ENCODE measurements around the gene ARL9.

ARL9 gene, protein sequence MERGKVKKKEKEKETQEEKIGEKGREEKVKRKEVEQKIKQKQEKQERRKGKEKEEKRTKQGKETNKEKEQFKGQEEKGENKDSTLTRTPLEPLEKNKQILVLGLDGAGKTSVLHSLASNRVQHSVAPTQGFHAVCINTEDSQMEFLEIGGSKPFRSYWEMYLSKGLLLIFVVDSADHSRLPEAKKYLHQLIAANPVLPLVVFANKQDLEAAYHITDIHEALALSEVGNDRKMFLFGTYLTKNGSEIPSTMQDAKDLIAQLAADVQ

DNA sequence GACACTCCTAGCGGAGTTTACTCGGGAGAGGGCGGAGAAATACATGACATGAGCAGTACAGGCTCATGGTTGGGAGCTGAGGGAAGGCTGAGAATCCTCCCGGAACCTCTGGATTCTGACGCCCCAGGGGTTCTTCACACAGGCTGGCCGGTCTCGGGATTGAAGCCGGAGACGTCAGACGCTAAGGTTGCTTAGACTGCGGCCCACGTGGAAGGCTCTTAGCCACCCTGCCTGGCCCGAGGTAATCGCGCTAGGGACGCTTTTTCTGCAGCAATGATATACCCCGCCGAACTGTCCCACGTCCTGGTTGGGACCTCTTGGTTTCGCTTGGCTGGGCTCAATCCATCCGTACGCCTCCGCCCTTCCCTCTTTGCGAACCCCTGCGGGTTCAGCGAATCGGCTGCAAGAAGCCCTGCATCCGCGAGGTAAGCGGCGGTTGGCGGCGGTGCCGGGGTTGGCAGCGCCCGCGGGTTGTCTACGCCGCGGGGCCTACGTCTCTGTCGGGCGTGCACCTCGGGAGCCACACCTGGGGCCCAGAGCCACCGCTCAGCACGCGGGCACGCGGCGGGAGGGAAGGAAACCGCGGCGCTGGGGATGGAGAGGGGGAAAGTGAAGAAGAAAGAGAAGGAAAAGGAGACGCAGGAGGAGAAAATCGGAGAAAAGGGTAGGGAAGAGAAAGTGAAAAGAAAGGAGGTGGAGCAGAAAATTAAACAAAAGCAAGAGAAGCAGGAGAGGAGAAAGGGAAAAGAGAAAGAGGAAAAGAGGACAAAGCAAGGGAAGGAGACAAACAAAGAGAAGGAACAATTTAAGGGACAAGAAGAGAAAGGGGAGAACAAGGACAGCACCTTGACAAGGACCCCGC lies at the start of gene ARL9:
ARL9 (plus strand) TSS at position 523 of the 862 bp plus-strand sequence; CDS start at position 595, 72 bp downstream.
- peak; percentile 65 for DNase-seq (ENCODE audit: low spot score)

DNA sequence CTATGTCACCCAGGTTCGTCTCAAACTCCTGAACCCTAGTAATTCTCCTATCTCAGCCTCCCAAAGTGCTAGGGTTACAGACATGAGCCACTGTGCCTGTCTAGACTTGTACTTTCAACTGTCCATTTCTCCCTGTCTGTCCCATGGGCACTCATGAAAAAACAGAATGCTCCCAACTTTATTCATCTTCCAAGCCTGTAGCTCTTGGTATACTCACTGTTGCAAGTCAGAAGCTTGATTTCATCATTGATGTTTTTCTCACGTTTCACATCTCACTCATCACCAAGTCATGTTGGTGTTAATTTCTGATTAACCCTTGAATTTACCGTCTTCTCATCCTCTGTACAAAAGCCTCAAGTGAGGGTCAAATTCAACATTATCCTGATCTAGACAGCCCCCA lies 45.5 kb upstream of the ARL9 start:
- DNase-seq (ENCODE audit: low spot score): no peak

DNA sequence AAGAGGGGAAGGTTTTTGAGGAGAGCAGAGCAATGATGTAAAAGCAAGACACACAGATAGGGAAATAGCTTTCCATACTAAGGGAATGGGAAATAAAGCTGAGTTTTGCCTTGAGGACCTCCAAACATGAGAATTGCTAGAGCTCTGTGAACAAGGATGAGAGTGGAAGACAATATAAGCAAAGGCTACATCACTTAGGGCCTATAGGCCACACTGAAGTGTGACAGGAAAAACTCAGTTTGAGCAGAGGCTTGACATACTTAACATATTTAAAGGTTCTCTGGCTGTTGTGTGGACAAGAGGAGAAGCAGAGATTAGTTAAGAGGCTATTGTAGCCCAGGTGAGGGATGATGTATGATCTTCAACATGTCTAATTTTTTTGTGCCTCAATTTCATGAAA lies 43.4 kb upstream of the ARL9 start:
- no peak for DNase-seq (ENCODE audit: low spot score)

DNA sequence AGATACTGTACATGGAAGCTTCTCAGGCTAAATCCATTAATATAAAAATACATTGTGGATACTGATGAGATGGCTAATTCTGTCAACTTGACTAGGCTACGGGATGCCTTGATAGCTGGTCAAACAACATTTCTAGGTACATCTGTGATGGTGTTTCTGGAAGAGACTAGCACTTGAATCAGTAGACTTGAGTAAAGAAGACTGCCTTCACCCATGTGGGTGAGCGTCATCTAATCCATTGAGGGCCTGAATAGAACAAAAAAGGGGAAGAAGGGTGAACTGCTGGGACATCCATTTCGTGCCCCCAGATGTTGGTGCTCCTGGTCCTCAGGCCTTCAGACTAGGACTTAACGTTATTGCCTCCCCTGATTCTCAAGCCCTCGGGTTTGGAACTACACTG lies 41.9 kb upstream of the ARL9 start:
- DNase-seq (ENCODE audit: low spot score): no peak

DNA sequence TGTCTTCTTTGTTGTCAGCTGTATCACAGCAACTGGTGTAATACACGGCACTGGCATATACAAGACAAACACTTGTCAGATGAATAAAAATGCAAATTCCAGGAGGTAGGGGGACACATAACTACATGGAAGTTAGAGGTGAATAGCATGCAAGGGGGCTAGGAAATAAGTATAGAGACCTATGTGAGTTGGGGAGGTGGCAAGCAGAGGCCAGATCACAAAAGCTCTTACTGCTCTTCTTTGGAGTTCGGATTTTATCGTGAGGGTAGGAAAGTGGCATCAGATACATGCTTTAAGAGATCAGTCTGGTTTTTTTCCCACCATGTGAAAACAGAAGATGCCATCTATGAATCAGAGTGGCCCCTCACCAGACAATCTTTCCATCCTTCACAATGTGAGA lies 41.0 kb upstream of the ARL9 start:
- DNase-seq (ENCODE audit: low spot score): no peak

DNA sequence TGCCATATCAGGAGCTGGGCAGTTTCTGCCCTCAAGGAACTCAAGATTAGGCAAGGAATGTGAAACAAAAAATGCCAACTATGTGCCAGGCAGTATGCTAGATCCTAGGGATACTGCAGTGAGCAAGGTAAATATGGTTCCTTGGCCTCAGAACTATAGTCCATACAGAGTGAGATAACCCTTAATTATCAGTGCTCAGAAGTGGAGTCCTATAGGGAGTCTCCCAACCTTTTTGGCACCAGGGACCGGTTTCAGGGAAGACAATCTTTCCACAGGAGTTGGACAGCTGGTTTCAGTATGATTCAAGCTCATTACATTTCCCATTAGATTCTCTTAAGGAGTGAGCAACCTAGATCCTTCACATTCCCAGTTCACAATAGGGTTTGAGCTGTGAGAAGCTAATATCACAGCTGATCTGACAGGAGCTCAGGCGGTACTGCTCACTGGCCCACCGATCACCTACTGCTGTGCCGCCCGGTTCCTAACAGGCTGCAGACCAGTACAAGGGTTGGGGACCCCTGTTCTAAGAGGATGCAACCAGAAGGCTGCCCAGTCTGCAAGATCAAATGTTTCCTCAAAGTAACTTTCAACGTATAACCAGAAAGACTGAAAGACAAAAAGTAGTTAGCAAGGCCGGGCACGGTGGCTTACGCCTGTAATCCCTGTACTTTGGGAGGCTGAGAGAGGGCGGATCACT lies 39.8 kb upstream of the ARL9 start:
- DNase-seq (ENCODE audit: low spot score): peak; percentile 4

DNA sequence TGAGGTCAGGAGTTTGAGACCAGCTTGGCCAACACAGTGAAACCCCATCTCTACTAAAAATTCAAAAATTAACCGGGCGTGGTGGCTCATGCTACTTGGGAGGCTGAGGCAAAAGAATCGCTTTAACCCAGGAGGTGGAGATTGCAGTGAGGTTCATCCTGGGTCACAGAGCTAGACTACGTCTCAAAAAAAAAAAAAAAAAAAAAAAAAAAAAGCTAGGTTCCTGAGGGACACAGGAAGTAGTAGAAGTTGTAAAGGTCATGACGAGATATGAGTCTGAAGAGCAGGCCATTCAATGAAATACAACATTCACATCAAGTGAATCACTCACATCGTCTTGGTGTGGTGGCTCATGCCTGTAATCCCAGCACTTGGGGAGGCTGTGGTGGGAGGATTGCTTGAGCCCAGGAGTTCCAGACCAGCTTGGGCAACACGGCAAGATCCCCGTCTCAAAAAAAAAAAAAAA lies 39.3 kb upstream of the ARL9 start:
- DNase-seq (ENCODE audit: low spot score): peak; percentile 63

DNA sequence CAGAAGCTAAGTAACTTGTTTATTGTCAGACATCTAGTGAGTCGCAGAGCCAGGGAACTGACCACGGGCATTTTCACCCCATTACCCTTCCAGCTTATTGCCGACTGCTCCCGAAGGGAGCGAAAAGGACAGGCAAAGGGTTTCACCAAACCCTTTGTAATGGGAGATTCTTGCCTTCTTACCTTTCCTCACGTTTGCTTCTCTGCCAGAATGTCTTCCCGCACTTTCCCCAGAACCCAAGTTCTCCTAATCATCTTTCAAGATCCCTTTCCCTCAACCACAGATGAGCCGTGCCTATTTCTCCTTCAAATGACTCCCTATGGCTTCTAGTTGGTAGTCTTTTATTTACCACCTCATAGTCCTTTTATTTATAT lies 38.7 kb upstream of the ARL9 start:
- DNase-seq (ENCODE audit: low spot score): peak; percentile 17

DNA sequence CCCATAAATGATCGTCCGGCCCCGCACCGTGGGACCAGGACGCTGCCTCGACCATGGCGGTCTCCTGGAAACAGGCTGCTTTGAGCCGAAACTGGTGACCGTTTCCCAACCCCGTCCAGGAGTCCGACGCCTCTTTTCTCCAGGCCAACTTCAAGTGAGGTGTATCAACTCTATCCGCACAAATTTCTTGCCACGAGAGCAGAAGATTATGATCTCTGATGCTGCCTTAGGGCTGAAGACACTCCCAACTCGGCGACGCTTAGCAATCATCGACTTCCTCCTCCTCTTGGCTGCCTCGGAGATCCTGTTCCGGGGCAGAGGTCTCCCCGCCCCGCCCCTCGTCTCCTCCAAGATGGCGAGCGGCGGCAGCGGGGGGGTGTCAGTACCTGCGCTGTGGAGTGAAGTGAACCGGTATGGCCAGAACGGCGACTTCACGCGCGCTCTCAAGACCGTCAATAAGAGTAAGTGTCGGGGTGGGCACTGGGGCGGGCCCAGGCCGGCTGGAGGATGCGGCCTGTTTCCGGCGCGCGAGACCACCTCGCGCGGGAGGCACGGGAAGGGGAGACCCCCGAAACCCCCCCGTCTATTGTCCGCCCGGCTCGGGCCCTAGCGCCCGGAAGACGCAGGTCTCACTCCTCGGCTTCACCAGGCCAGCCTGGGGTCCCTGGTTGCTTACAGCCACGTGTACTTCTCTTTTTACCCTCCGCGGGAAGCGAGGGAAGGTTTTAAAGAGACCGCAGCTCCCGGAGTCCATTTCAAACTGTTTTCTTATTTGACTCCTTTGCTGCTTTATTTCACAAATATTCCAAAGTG lies 38.1 kb upstream of the ARL9 start, which contains the start of gene SRP72:
SRP72 (plus strand) TSS at position 334 of the 813 bp plus-strand sequence; CDS start at position 353, 19 bp downstream.
- peak; percentile 96 for DNase-seq (ENCODE audit: low spot score)

DNA sequence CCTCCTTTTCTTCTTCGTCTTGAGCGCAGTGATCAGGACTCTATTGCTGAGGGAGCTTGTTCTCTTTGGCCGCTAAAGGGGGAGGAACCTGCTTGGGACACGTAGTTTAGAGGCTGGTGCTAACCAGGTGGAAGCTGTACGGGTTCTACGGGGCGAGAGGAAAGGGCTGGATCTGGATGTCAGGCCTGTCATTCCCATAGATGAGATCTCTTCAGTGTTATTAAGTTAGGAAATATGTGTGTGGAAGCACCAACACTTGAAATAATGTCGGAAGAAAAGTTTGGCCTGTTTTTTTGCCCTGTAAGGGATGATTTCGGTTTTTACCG lies 37.5 kb upstream of the ARL9 start:
- DNase-seq (ENCODE audit: low spot score): no peak

DNA sequence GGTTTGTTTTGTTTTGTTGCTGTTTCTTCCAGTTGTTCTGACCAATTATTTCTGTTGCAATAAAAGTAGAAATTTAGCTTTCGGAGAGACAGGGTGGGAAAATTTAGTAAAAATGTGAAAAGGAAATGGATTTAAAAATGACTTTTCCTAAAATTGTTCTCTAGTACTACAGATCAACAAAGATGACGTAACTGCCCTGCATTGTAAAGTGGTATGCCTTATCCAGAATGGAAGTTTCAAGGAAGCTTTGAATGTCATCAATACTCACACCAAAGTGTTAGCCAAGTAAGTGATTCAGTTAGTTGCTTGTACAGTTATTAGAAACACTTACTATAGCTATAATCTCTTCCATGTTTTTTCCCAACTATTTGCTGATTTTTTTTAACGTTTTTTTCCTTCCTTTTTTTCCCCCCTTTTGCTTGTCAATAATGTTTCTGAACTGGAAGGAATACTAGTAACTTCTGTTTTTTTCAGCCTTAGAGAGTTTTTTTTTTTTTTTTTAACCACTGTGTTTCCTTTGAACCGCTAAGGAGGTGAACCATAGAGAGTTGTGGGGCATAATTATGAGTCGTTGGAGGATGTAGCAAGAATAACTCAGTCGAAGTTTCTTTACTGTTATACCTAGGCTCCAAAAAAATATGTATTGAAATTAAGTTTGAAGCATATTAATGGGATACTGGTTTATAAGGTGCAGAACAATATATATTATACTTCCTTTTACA lies 35.9 kb upstream of the ARL9 start:
- peak; percentile 3 for DNase-seq (ENCODE audit: low spot score)

DNA sequence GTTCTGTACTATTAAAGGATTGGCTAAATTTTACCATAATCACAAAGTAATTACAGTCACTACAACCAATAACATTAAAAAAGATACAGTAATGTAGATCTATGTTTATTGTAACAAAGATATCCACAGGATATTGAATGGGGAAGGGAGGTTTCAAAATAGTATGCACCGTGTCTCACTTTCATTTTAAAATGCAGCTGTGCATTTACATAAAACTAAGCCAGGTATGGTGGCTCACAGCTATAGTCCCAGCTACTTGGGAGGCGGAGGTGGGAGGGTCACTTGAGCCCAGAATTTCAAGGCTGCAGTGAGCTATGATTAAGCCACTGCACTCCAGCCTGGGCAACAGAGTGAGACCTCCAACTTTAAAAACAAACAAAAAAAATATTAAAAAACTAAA lies 29.7 kb upstream of the ARL9 start:
- no peak for DNase-seq (ENCODE audit: low spot score)

DNA sequence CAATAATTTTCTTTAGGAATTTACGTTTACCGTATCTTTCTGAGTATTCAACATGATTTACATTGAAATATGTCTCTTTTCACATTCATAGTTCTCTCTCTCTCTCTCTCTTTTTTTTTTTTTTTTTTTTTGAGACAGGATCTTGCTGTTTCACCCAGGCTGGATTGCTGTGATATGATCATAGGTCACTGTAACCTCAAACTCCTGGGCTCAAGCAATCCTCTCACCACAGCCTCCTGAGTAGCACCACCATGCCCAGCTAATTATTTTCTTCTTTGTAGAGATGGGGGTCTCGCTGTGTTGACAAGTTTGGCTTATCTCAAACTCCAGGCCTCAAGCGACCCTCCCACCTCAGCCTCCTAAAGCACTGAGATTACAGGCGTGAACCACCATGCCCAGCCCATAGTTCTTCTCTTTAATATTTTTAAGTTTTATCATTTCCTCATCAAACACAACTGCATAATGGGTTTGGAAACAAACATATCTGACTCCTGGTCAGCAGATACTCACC lies 28.3 kb upstream of the ARL9 start:
- DNase-seq (ENCODE audit: low spot score): no peak

DNA sequence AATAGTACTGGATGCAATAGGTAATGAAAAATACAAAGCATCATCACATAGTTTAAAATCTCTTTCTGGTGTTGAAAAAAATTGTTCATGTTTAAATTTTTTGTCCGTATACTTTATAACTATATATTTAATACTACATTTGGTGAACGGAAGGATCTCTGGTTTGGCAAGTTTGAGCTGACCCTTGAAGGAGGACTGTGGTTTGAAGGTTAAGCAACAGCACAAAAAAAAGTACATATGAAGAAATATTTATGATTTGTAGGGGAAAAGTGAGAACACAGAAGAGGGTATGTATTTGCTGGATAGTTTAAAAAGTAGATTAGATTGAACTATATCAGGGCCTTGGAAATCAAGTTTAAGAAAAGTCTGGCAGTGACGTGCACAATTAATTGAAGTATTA lies 24.9 kb upstream of the ARL9 start:
- no peak for DNase-seq (ENCODE audit: low spot score)

DNA sequence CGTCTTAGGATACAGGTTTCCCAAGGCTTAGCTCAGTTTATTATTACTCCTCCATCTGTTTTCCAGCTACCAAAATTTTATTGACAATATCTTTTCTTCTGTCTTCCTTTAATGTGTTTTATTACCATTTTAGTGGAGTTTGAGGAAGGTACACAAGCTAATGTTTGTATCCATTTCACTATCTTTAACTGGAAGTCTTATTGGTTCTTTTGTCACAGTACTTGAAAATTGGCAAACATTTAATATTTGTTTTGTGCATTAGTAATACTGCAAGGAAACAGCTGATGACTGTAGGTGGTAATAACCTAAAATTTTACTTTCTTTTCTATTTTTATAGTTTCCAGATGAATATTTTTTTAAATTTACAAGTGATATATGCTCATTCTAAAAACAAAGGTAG lies 9.3 kb upstream of the ARL9 start:
- no peak for DNase-seq (ENCODE audit: low spot score)

DNA sequence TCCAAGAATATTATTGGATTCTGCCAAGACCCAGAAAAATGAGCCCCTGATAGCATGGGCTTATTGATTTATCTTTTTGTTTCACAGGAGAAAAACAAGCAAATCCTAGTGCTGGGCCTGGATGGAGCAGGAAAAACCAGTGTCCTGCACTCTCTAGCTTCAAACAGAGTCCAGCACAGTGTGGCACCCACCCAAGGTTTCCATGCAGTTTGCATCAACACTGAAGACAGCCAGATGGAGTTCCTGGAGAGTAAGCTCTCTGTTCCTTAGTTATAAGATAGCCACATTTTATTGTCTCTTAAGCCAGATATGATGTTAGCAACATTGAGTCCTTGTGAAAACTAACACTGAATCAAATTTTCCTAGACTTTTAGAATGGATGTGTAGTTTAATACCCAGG lies 5.5 kb downstream of the ARL9 start:
- DNase-seq (ENCODE audit: low spot score): no peak

DNA sequence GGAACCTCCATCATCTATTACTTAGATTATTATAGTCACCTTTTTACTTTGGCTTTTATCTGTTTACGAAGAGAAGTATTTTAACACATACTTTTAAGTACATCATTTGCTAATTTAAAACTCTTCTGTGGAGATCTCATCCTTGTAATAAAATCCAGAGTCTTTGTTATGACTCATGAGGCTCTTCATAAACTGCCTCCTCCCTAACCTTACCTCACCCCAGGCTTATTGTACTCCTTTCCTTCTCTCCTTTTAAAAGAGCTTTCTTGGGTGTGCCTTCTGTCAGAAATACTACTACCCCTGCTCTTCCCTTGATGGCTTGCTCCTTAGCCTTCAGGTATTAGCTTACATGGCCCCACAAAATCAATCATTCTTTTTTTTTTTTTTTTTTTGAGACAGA lies 6.6 kb downstream of the ARL9 start:
- peak; percentile 52 for DNase-seq (ENCODE audit: low spot score)

DNA sequence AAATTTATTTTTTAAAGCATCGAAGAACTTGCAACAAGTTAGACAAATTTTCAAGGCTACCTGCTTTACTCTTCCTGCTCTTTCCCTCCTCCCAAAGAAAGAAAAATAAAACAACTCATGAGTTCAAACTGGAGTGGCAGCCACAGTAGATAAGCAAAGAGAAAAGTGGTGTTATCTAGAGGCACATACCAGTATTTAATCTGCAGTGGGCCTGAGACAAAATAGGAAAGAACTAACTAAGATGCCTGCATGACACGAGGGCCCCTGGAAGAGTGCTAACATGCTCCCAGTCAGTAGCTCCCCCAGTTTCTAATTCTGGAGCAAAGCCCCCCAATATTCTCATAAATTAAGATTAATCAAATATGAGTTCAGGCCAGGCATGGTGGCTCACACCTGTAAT lies 7.9 kb downstream of the ARL9 start:
- no peak for DNase-seq (ENCODE audit: low spot score)

DNA sequence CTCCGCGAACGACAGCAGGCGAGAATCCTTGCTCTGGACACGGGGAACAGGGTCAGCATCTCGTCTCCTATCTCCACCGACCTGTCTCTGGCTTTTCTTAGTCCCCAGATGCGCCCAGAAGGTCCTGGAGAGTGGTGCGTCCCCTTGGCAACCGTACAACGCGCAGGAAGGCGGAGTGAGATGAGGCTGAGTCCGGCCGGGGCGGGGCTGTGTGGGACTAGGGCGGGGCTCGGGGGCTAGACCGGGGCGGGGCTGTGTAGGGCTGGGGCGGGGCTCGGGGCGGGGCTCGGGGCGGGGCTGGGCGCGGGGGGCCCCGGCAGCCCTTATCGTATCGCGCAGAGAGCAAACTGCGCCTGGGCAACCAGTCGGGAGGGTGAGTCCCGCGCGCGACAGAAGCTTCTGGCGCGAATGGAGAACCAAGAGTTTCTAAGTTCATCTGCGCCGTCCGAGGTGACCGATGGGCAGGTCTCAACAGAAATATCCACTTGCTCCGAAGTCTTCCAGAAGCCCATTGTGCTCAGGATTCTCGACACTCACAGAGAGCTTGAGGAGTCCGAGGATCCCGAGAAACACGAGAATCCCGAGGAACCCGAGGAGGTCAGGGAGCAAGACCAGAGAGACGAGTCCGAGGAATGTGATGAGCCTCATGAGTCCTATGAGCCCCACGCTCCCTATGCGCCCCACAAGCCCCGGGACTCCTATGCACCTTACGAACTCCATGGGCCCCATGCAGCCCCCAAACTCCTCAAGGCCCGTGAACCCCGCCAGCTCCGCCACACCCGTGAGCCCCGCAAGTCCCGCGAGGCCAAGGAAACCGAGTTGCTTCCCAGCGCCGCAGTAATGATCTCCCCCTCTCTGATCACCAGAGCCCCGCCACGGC lies 24.9 kb downstream of the ARL9 start:
- DNase-seq (ENCODE audit: low spot score): peak; percentile 94

DNA sequence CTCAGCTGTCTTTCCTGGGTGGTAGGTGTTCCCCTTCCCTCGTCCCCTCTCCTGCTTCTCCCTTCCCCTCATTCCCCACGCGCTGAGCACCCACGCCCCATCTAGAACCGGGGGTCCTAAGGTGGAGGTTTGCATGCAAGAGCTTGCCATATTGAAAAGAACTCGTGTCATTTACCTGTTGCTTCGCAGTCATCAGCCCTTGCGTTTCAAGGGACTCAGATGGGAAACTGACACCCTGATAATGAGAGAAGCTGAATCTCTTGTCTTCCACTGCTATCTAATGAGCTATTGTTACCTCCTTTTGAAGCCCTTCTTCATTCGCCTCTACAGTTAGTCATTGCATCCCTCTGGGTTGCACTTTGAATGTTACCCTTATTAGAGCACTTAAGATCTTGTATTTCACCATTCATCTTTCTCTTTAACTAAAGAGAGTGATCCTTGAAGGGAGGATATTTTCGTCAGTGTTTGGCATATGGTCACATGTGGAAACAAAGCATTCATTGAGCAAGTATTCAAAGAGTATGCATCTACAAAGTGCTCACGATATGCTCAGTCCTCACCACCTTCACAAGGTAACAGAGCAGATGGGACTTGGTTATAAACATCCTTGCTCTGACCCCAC lies 25.7 kb downstream of the ARL9 start:
- DNase-seq (ENCODE audit: low spot score): no peak

Data from GM03348 (cell line).